Activated CD4-positive, alpha-beta memory T cell treated with anti-CD3 and anti-CD28 coated beads, Interleukin-2, amount 10 ng/mL, durations not matched to agents 7 days and 5 days (primary cell): ENCODE results near the gene PRICKLE2. TPM values are rescaled to one million over a fixed set of nuclear protein-coding genes. Genes with fewer than 3 reads are reported as not detected.

Source experiments
- CTCF ChIA-PET: fragments of 350-600 bp; sonication (Branson Sonifier 250); formaldehyde crosslinking; loops from one replicate; lab custom pipeline; 2021; ENCODE audit warnings: antibody characterized with exemption, inconsistent platforms; lab: Charles Lee
- POLR2A ChIA-PET: fragments of 350-600 bp; sonication (Branson Sonifier 250); formaldehyde crosslinking; loops from one replicate; lab custom pipeline; 2021; ENCODE audit warnings: antibody characterized with exemption; lab: Charles Lee
- DNase-seq: peaks from one replicate; pipeline ENCODE4 v3.0.0-alpha.2; 2020
- H3K27ac Mint-ChIP-seq: one replicate; pipeline ENCODE4 v1.8.0; 2021; ENCODE audit warnings: mild to moderate bottlenecking, mixed read lengths
- H3K27me3 Mint-ChIP-seq: one replicate; pipeline ENCODE4 v1.8.0; 2021; ENCODE audit warnings: mixed read lengths
- H3K36me3 Mint-ChIP-seq: one replicate; pipeline ENCODE4 v1.8.0; 2021; ENCODE audit warnings: low read depth, mixed read lengths
- H3K4me1 Mint-ChIP-seq: one replicate; pipeline ENCODE4 v1.8.0; 2021; ENCODE audit warnings: mixed read lengths
- H3K4me3 Mint-ChIP-seq: one replicate; pipeline ENCODE4 v1.8.0; 2021; ENCODE audit warnings: mild to moderate bottlenecking, mixed read lengths
- H3K9me3 Mint-ChIP-seq: one replicate; pipeline ENCODE4 v1.8.0; 2021; ENCODE audit warnings: mixed read lengths
- total RNA-seq, 2 experiments: library from RNA; stranded (reverse); gene quantifications; one replicate each; pipeline ENCODE4 v1.2.3, GENCODE V29; 2021

PRICKLE2 gene
- total RNA-seq, 2 experiments from 2014 or later = not detected

DNA sequence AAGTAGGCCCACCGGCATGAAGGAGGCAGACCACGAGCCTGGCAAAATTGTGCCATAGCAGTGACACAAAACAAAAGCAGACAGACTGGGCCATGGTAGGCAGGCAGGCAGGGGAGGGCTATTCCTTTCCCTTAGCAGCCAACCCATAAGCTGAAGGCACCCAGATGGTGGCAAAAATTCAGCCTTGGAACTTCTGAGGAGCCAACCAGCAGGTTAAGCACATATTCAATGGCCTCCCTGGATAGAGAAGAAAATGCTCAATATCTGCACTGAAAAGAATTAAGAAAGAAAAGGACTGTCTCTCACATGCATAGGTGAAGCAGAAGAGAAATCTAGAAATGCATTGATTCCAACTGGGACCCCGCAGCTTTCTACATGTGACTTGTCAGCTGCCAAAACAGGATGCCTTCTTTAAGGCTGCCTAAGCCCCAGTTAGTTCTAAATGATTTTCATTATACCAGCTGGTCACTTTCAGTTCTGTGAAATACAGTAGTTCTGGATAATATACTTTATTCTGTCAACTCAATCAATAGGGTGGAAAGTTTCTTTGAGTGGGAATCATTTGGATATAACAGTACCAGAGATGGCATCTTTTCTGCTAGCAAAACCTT is 2.7 kb downstream of the PRICKLE2 start:
- Mint-ChIP-seq H3K9me3 (no peaks in the 10 kb centered on the region), H3K4me3 (no peak overlapping the region), H3K4me1 (no peaks in the 10 kb centered on the region), H3K36me3 (no peaks in the 10 kb centered on the region), H3K27ac (no peak overlapping the region), H3K27me3 (peaks cover 2% of the 10 kb centered on the region)
- POLR2A ChIA-PET = no interaction called here
- no peak for DNase-seq
- CTCF ChIA-PET = no interaction called here

DNA sequence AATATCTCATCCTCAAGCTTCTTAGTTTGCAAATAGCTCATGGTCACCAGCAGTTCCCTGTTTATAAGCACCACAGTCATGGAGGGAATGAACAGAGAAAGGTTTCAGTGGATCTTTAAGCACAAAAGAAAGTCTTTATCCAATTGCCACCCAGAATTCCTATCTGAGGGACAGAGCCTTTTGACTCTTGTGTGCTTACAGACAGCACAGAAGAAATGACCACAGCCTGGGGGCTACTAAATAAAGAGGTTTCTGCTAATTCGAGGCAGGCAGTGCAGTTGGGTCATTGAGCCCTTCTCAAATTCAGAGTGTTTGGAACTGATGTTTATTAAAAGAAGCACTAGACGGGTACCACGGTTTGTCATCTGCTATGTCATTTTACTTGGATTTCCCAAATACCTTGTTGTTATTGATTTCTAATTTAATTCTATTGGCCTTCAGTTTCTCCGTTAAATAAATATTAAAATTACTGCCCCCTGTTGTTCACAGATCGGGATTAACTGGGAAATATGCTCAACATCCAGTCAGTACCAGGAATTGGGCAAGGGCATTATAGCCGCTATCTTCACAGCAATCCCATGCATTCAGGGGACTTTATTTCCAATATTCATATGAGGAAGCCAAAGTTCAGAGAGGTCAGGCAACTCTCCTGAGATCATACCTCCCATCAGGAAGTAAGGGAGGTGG is 3.6 kb downstream of the PRICKLE2 start:
- ChIA-PET CTCF (no interaction called here), POLR2A (no interaction called here)
- H3K27me3 Mint-ChIP-seq = peaks cover 2% of the 10 kb centered on the region
- DNase-seq = no peak
- no peak overlapping the region for H3K4me3 Mint-ChIP-seq
- H3K4me1 Mint-ChIP-seq = no peaks in the 10 kb centered on the region
- no peak overlapping the region for H3K27ac Mint-ChIP-seq
- no peaks in the 10 kb centered on the region for H3K9me3 Mint-ChIP-seq
- no peaks in the 10 kb centered on the region for H3K36me3 Mint-ChIP-seq

DNA sequence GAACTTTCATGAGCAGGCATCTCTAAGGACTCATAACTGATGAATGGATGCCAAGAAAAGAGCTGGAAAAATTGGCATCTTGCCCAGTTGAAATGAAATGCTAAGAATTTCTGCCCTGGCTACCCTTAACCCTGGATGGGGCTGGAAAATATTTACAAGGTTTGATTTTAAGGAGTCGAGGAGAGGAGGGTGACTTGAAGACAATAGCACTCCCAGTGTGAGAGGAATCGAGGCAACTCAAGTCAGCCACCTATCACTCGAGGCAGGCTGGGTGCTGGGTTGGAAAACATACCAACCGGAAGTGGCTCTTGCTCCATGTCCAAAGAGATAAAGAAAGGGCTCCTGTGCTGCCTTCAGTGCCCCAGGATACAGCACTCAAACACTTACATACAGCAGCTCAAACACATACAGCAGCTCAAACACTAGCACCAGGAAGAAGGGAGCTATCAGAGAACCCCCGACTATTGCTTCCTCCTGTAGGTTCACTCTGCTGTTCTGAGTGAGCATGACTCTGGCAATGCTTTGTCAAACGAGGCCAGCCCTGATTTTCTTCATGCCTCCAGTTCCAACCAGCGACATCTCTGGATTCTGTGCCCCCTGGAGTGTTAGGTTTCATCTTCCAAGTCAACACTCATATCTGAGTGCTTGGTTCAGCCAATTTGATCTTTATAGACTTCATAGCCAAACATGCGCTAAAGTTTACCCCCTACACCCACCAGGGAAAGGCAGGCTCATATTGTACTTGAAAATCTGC is 4.9 kb downstream of the PRICKLE2 start:
- ChIA-PET POLR2A (no interaction called here), CTCF (no interaction called here)
- Mint-ChIP-seq H3K9me3 (no peaks in the 10 kb centered on the region), H3K36me3 (no peaks in the 10 kb centered on the region), H3K4me3 (no peak overlapping the region), H3K27ac (no peak overlapping the region), H3K4me1 (no peaks in the 10 kb centered on the region), H3K27me3 (no peaks in the 10 kb centered on the region)
- no peak for DNase-seq

- ChIA-PET CTCF (interaction anchor here (0.6 kb wide), 1 partner anchor 144 kb away, joined by 3 read pairs; no protein-coding TSS in a partner anchor), POLR2A (no interaction called here)
- Mint-ChIP-seq H3K36me3 (no peaks in the 10 kb centered on the region), H3K9me3 (no peaks in the 10 kb centered on the region), H3K4me3 (no peak overlapping the region), H3K27me3 (no peaks in the 10 kb centered on the region), H3K4me1 (no peaks in the 10 kb centered on the region), H3K27ac (no peak overlapping the region)
- no peak for DNase-seq
These were observed 6.5 kb downstream of the PRICKLE2 start for GRCh38 chr3:64218746-64219145.

GRCh38 chr3:64218329-64218728 is 6.9 kb downstream of the PRICKLE2 start:
- Mint-ChIP-seq H3K27me3 (no peaks in the 10 kb centered on the region), H3K4me1 (no peaks in the 10 kb centered on the region), H3K36me3 (no peaks in the 10 kb centered on the region), H3K9me3 (no peaks in the 10 kb centered on the region), H3K4me3 (no peak overlapping the region), H3K27ac (no peak overlapping the region)
- CTCF ChIA-PET = interaction anchor here (0.6 kb wide), 1 partner anchor 145 kb away, joined by 3 read pairs; no protein-coding TSS in a partner anchor
- POLR2A ChIA-PET = no interaction called here
- DNase-seq = no peak

DNA sequence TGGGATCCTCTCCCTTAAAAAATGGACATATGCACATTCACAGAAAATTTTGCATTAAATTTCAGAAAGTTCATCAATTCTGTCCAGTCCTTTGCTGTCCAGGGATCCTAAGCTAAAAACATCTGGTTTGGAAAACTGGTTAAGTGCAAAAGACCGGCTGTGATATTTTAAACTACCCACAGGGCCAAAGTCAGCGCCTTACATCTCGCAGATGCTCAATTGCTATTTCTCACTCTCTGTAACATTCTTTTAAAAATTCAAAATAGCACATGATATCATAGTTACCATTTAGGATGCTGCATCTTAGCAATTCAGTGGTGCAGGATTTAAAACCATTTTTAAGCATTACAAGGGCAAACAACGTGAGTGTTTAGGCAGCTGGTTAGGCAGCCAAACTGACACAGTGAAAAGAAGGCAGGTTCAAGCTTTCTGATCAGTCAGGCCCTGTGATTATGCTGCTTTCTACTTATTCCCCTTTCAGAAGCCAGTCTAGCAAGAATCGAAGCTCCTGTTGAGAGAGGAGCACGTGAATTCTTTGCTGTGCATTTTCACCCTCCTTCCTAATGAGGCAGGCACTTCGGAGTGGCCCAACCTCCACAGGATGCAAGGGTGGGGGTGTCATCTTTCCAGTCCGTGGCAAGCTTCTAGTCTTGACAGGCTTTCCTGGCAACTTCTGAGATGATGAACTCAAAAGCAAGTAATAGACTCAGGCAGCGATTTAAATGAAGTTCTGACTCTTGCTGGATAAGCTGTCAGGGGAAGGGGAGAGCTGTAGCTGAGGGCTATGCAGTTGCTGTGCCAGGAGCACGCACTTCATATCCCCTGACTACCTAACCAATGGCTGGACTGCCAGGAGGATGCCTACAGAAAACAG is 8.8 kb downstream of the PRICKLE2 start:
- CTCF ChIA-PET = no interaction called here
- DNase-seq = no peak
- Mint-ChIP-seq H3K27me3 (no peaks in the 10 kb centered on the region), H3K4me1 (no peaks in the 10 kb centered on the region), H3K4me3 (no peak overlapping the region), H3K9me3 (no peaks in the 10 kb centered on the region), H3K27ac (no peak overlapping the region), H3K36me3 (no peaks in the 10 kb centered on the region)
- POLR2A ChIA-PET = no interaction called here

DNA sequence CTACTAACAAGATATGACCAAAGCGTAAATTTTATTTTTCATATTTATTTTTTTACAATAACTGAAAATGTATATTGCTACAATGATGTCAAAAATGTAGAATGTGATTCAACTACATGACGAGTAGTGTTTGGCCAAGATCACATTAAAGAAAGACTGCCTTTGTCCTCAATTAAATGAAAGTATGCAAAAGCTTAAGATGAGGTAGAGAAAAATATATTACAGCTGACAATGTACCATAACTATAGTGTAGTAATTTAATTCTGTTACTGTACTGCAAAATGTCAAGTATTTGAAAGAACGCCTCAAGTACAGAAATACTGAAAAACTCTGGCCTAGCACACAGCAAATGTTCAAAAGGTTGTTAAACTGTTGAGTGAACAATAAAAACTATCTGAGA is 9.7 kb downstream of the PRICKLE2 start:
- ChIA-PET POLR2A (no interaction called here), CTCF (no interaction called here)
- Mint-ChIP-seq H3K4me1 (no peaks in the 10 kb centered on the region), H3K36me3 (no peaks in the 10 kb centered on the region), H3K27me3 (peaks cover 2% of the 10 kb centered on the region), H3K27ac (no peak overlapping the region), H3K9me3 (no peaks in the 10 kb centered on the region), H3K4me3 (no peak overlapping the region)
- DNase-seq = no peak

- CTCF ChIA-PET = no interaction called here
- Mint-ChIP-seq H3K9me3 (no peaks in the 10 kb centered on the region), H3K27me3 (peaks cover 2% of the 10 kb centered on the region), H3K4me3 (no peak overlapping the region), H3K27ac (no peak overlapping the region), H3K4me1 (no peaks in the 10 kb centered on the region), H3K36me3 (no peaks in the 10 kb centered on the region)
- POLR2A ChIA-PET = no interaction called here
- DNase-seq = no peak
These were observed 10.2 kb downstream of the PRICKLE2 start for GRCh38 chr3:64215103-64215502.

DNA sequence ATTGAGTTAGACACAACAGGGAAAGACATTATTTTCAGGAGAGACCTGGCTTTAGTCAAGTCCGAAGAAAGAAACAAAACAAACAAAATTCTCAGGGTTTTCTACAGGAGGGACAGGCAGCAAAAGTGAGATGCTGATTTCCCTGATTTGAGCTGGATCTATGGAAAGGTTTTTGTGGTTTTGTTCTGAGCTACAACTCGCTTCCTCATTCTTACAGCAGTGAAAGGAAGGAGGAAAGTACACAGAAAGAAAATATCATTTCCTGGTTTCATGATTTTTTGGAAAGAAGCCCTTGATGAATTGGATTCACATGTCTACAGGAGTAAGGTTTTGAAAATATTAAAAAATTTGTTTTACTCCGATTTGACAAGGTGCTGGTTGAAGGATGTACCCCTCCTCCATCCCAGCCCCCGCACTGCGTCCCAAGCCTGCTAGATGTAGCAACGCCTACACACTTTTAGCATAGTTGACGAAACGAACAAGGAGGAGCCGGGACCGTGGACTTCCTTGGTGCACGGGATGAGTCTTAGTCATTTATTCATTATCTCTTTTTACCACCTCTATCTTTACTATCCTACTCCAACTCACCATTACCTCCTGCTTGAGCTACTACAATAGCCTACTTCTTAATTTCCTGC is 10.8 kb downstream of the PRICKLE2 start:
- no peaks in the 10 kb centered on the region for H3K4me1 Mint-ChIP-seq
- H3K27me3 Mint-ChIP-seq = peaks cover 2% of the 10 kb centered on the region
- H3K27ac Mint-ChIP-seq = no peak overlapping the region
- POLR2A ChIA-PET = no interaction called here
- DNase-seq = no peak
- CTCF ChIA-PET = no interaction called here
- no peaks in the 10 kb centered on the region for H3K36me3 Mint-ChIP-seq
- no peak overlapping the region for H3K4me3 Mint-ChIP-seq
- no peaks in the 10 kb centered on the region for H3K9me3 Mint-ChIP-seq

- no peaks in the 10 kb centered on the region for H3K4me1 Mint-ChIP-seq
- no peak overlapping the region for H3K27ac Mint-ChIP-seq
- ChIA-PET POLR2A (no interaction called here), CTCF (no interaction called here)
- H3K27me3 Mint-ChIP-seq = peaks cover 2% of the 10 kb centered on the region
- H3K4me3 Mint-ChIP-seq = no peak overlapping the region
- H3K36me3 Mint-ChIP-seq = no peaks in the 10 kb centered on the region
- no peaks in the 10 kb centered on the region for H3K9me3 Mint-ChIP-seq
- DNase-seq = no peak
These were observed 11.3 kb downstream of the PRICKLE2 start for GRCh38 chr3:64213962-64214379.

DNA sequence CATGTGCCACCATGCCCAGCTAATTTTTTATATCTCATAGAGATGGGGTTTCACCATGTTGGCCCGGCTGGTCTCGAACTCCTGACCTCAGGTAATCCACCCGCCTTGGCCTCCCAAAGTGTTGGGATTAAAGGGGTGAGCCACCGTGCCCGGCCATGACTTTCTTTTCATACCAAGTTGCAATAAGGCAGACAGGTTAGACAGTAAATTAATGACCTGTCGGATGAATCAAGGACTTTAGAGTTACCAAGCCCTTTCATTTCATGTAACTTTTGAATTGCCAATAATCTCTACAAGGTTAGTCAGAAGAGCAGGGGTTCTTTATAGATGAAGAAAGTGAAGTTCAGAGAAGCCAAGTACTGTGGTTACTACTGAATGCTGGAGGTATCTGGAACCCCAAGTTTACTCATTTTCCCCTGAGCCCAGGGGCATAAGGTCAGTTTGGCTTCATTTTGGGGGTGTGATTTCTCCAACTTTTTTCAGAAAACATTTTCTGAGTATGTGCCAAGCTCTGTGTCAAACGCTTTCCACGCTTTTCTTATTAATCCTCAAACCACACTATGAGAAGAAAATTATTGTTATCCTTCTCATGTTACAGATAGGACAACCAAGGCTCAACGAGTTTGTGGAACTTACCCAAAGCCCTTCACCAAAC is 11.9 kb downstream of the PRICKLE2 start:
- no peaks in the 10 kb centered on the region for H3K4me1 Mint-ChIP-seq
- H3K36me3 Mint-ChIP-seq = no peaks in the 10 kb centered on the region
- CTCF ChIA-PET = no interaction called here
- POLR2A ChIA-PET = no interaction called here
- no peaks in the 10 kb centered on the region for H3K9me3 Mint-ChIP-seq
- no peak for DNase-seq
- H3K27ac Mint-ChIP-seq = no peak overlapping the region
- no peak overlapping the region for H3K4me3 Mint-ChIP-seq
- peaks cover 2% of the 10 kb centered on the region for H3K27me3 Mint-ChIP-seq

DNA sequence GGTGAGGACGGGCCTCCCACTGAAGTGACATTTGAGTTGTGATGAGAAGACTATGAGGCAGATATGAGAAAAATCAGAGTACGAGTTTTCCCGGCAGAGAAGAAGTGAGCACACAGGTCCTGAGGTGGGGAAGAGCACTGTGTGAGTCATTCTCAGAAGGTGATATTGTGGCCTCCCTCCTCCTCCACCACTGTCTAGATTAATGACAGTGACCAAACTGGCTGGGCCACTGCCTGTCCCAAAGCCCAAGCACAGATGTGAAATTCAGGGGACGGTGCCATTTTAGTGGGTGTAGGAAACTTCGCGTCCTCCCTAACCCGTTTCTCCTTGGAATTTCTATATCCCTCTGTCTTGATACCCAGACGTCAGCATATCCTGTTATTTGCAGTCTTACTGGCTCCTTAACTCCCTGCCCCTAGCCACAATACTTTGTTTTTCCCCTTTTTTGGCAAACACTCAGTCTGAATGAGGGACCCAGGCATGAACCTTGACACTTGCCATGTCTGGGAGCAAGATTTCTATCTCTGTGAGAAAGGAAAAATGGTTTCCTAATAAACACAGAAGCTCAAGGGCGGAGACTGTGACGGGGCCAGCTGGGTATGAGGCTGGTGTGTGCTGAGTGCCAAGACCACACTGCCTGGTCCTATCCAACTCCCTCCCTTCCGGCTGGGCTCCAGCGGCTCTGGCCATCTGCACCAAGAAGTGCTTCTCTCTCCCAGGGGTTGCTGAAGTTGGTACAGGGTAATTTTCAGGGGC is 15.2 kb downstream of the PRICKLE2 start:
- Mint-ChIP-seq H3K36me3 (no peaks in the 10 kb centered on the region), H3K4me1 (no peaks in the 10 kb centered on the region), H3K4me3 (no peak overlapping the region), H3K27me3 (peaks cover 2% of the 10 kb centered on the region), H3K9me3 (no peaks in the 10 kb centered on the region), H3K27ac (no peak overlapping the region)
- ChIA-PET CTCF (no interaction called here), POLR2A (no interaction called here)
- DNase-seq = no peak
